PFSK-1 (cell line): Measurements from ENCODE around the gene ACACA.

Source experiments
- POLR2AphosphoS5 ChIP-seq: IDR thresholded peaks from 2 replicates; pipeline ENCODE4 v1.6.1; 2012; ENCODE audit warnings: low read depth, mild to moderate bottlenecking, control low read depth, low read length, moderate library complexity
- REST ChIP-seq, 2 experiments: IDR thresholded peaks; 2 replicates each; pipeline versions ENCODE4 v1.6.1 to v1.8.0; 2011 to 2012; ENCODE audit warnings: low read depth in 2 of 2, low read length in 2 of 2, control low read depth in 1 of 2, inconsistent platforms in 1 of 2, mild to moderate bottlenecking in 1 of 2, moderate library complexity in 1 of 2; ENCODE audit not compliant: insufficient read depth in 1 of 2

DNA sequence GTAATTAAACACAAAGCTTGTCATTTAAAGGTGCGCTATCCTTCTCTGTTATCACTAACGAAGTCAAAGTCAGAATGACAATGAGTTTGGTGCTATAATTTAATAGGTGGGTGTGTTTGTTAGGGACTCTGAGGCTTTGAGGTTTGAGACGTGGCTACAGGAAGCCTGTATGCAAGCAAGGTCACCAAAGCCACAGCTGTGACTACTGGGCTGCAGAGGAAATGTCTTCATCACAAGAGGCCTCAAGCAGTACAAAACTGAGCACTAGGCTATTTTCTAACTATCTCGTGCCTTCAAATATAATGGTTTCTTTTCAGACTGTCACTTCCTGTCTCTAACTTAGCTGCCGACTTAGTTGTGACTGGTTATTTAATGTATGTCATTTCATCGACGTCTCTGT lies 316.7 kb downstream of the ACACA start:
- TF ChIP-seq REST (IDR thresholded peaks at IDR 0.05; ENCODE audit: insufficient read depth in 1 of 2, low read depth in 2 of 2, low read length in 2 of 2) (no peak), POLR2AphosphoS5 (no peak)
